H1 (cell line): ENCODE results near the gene CES4A. TPM values are rescaled to one million over a fixed set of nuclear protein-coding genes. Genes with fewer than 3 reads are reported as not detected.

Experiments
- CTCF ChIA-PET: fragments of 300-600 bp; sonication (Branson Sonifier 250); formaldehyde crosslinking; loops from one replicate; lab custom pipeline; 2021; ENCODE audit not compliant: partially characterized antibody; lab: Charles Lee
- POLR2A ChIA-PET: fragments of 300-600 bp; sonication (Branson Sonifier 250); formaldehyde crosslinking; loops from one replicate; lab custom pipeline; 2021; ENCODE audit warnings: inconsistent platforms; ENCODE audit not compliant: partially characterized antibody; lab: Charles Lee
- DNase-seq, 2 experiments: peaks; one replicate each; pipeline versions ENCODE4 v3.0.0 to v3.0.0-alpha.2; 2010 to 2022; ENCODE audit warnings: low spot score in 2 of 2, low read depth in 1 of 2, mixed read lengths in 1 of 2
- FAIRE-seq: peaks from 2 replicates; lab custom pipeline; 2011; peaks lifted over from hg19 to GRCh38; lab: Jason Lieb, UNC
- H2AFZ ChIP-seq: 2 replicates; pipeline ENCODE4 v1.8.1; 2012; ENCODE audit warnings: low read length, inconsistent platforms
- H2AK5ac ChIP-seq: 2 replicates; pipeline ENCODE4 v1.6.1; 2013; ENCODE audit warnings: low read depth, low read length
- H2BK120ac ChIP-seq: replicated peaks from 2 replicates; pipeline ENCODE3; 2013; ENCODE audit warnings: low read depth, low read length, inconsistent platforms
- H2BK12ac ChIP-seq: 2 replicates; pipeline ENCODE4 v1.6.1; 2013; ENCODE audit warnings: low read depth, low read length
- H2BK15ac ChIP-seq: 2 replicates; pipeline ENCODE4 v1.6.1; 2013; ENCODE audit warnings: low read length
- H2BK20ac ChIP-seq: 2 replicates; pipeline ENCODE4 v1.6.1; 2013; ENCODE audit warnings: low read length
- H2BK5ac ChIP-seq: 2 replicates; pipeline ENCODE4 v1.6.1; 2013; ENCODE audit warnings: low read depth, low read length
- H3K14ac ChIP-seq: 2 replicates; pipeline ENCODE4 v1.6.1; 2013; ENCODE audit warnings: inconsistent platforms; ENCODE audit not compliant: insufficient read length
- H3K18ac ChIP-seq: 2 replicates; pipeline ENCODE4 v1.6.1; 2013; ENCODE audit warnings: low read length; ENCODE audit errors: extremely low read depth
- H3K23ac ChIP-seq: 2 replicates; pipeline ENCODE4 v1.6.1; 2013; ENCODE audit warnings: inconsistent platforms; ENCODE audit not compliant: insufficient read length
- H3K23me2 ChIP-seq: 2 replicates; pipeline ENCODE4 v1.6.1; 2013; ENCODE audit warnings: low read depth, low read length
- H3K27ac ChIP-seq: 2 replicates; pipeline ENCODE4 v1.6.1; 2011; ENCODE audit warnings: low read depth, low read length, inconsistent platforms
- H3K27me3 ChIP-seq, 4 experiments: replicated peaks in 1 of 4; 1 replicate in 1 of 4; 2 replicates in 3 of 4; pipeline versions ENCODE4 v1.6.1 to v1.8.1; 2011 to 2013; ENCODE audit warnings: low read length in 3 of 4, mild to moderate bottlenecking in 3 of 4, inconsistent platforms in 2 of 4, mixed read lengths in 2 of 4, moderate library complexity in 1 of 4; ENCODE audit not compliant: control insufficient read depth in 3 of 4, insufficient read depth in 3 of 4; ENCODE audit errors: extremely low read depth in 1 of 4
- H3K36me3 ChIP-seq, 4 experiments: 2 replicates each; pipeline versions ENCODE4 v1.6.1 to v1.8.1; 2011 to 2013; ENCODE audit warnings: mild to moderate bottlenecking in 4 of 4, low read length in 3 of 4, moderate library complexity in 2 of 4, control low read depth in 1 of 4, inconsistent platforms in 1 of 4; ENCODE audit not compliant: insufficient read depth in 4 of 4, control insufficient read depth in 2 of 4
- H3K4ac ChIP-seq: replicated peaks from 2 replicates; pipeline ENCODE3; 2013; ENCODE audit warnings: low read length, low read depth, mixed read lengths, inconsistent platforms; ENCODE audit not compliant: insufficient read length
- H3K4me1 ChIP-seq, 4 experiments: replicated peaks in 1 of 4; 1 replicate in 1 of 4; 2 replicates in 3 of 4; pipeline versions ENCODE4 v1.6.1 to v1.8.1; 2011 to 2013; ENCODE audit warnings: low read length in 3 of 4, inconsistent platforms in 2 of 4, mixed read lengths in 1 of 4; ENCODE audit not compliant: insufficient read depth in 4 of 4, control insufficient read depth in 3 of 4
- H3K4me2 ChIP-seq, 2 experiments: 2 replicates each; pipeline versions ENCODE4 v1.6.1 to v1.8.1; 2011 to 2013; ENCODE audit warnings: low read depth in 2 of 2, low read length in 2 of 2, control low read depth in 1 of 2, inconsistent platforms in 1 of 2, mild to moderate bottlenecking in 1 of 2; ENCODE audit not compliant: insufficient read depth in 1 of 2
- H3K4me3 ChIP-seq, 4 experiments: fragments of 200-600, 300-600 bp in 1 of 4; sonication (generic), shearing (Covaris generic), sonication (Bioruptor Twin) in 1 of 4; 2 replicates each; pipeline versions ENCODE4 v1.5.1 to v1.8.1; 2011 to 2016; ENCODE audit warnings: low read length in 4 of 4, low read depth in 3 of 4, control low read depth in 2 of 4, inconsistent platforms in 2 of 4, mild to moderate bottlenecking in 2 of 4, mixed read lengths in 1 of 4, moderate library complexity in 1 of 4; ENCODE audit not compliant: insufficient read depth in 2 of 4; ENCODE audit errors: extremely low read depth in 1 of 4
- H3K56ac ChIP-seq: replicated peaks from 2 replicates; pipeline ENCODE3; 2013; ENCODE audit warnings: low read depth, mild to moderate bottlenecking, mixed read lengths, low read length, inconsistent platforms; ENCODE audit not compliant: insufficient read length
- H3K79me1 ChIP-seq: 2 replicates; pipeline ENCODE4 v1.6.1; 2013; ENCODE audit warnings: low read depth, low read length, control low read depth
- H3K79me2 ChIP-seq, 2 experiments: 2 replicates each; pipeline versions ENCODE4 v1.6.1 to v1.8.1; 2012 to 2013; ENCODE audit warnings: low read length in 2 of 2, mild to moderate bottlenecking in 2 of 2, inconsistent platforms in 1 of 2; ENCODE audit not compliant: insufficient read depth in 2 of 2, control insufficient read depth in 1 of 2
- H3K9ac ChIP-seq, 4 experiments: replicated peaks in 1 of 4; 1 replicate in 1 of 4; 2 replicates in 3 of 4; pipeline versions ENCODE4 v1.6.1 to v1.8.1; 2011 to 2013; ENCODE audit warnings: low read depth in 3 of 4, low read length in 3 of 4, control low read depth in 2 of 4, mild to moderate bottlenecking in 2 of 4, moderate library complexity in 2 of 4, inconsistent platforms in 1 of 4; ENCODE audit errors: extremely low read depth in 1 of 4
- H3K9me3 ChIP-seq, 2 experiments: 2 replicates each; pipeline versions ENCODE4 v1.6.1 to v1.8.1; 2012 to 2013; ENCODE audit warnings: mild to moderate bottlenecking in 2 of 2, moderate library complexity in 2 of 2, control low read depth in 1 of 2, inconsistent platforms in 1 of 2, low read depth in 1 of 2, low read length in 1 of 2, mixed read lengths in 1 of 2; ENCODE audit not compliant: insufficient read depth in 2 of 2
- H4K20me1 ChIP-seq, 2 experiments: replicated peaks in 1 of 2; 2 replicates each; pipeline versions ENCODE3 to v1.8.1; 2011 to 2013; ENCODE audit warnings: inconsistent platforms in 2 of 2, low read length in 2 of 2, mild to moderate bottlenecking in 1 of 2; ENCODE audit not compliant: insufficient read depth in 2 of 2, control insufficient read depth in 1 of 2
- H4K5ac ChIP-seq: 2 replicates; pipeline ENCODE4 v1.6.1; 2013; ENCODE audit warnings: low read length, low read depth, mixed read lengths, inconsistent platforms; ENCODE audit not compliant: insufficient read length
- H4K8ac ChIP-seq: 2 replicates; pipeline ENCODE4 v1.8.0; 2013; ENCODE audit warnings: mild to moderate bottlenecking, moderate library complexity, low read length, inconsistent platforms; ENCODE audit not compliant: insufficient read depth; ENCODE audit errors: extremely low read depth
- H4K91ac ChIP-seq: replicated peaks from 2 replicates; pipeline ENCODE3; 2013; ENCODE audit warnings: low read length, mixed read lengths, inconsistent platforms; ENCODE audit not compliant: insufficient read length
- CBX5 ChIP-seq: fragments of 300-800, 300-1000 bp; sonication (generic); IDR thresholded peaks from 2 replicates; pipeline ENCODE4 v1.7.1; 2016; ENCODE audit warnings: antibody characterized with exemption, low read length, low read depth
- CBX8 ChIP-seq: fragments of 300-800, 300-1000 bp; sonication (generic); IDR thresholded peaks from 2 replicates; pipeline ENCODE4 v1.7.1; 2016; ENCODE audit warnings: low read depth, low read length, borderline replicate concordance
- EGR1 ChIP-seq: IDR thresholded peaks from 2 replicates; pipeline ENCODE4 v1.6.1; 2011; ENCODE audit warnings: low read depth, low read length, borderline replicate concordance
- EZH2 ChIP-seq: fragments of 200-600 bp; sonication (generic); IDR thresholded peaks from 2 replicates; pipeline ENCODE4 v1.7.1; 2012; ENCODE audit warnings: low read depth, mild to moderate bottlenecking, moderate library complexity, low read length, inconsistent platforms; ENCODE audit not compliant: severe bottlenecking
- RAD21 ChIP-seq, 2 experiments: IDR thresholded peaks in 1 of 2; conservative IDR thresholded peaks in 1 of 2; 2 replicates each; pipeline ENCODE4 v1.6.1; 2011; ENCODE audit warnings: low read depth in 2 of 2, low read length in 2 of 2, improper control_type of control experiment in 1 of 2, inconsistent platforms in 1 of 2, mild to moderate bottlenecking in 1 of 2, moderate library complexity in 1 of 2
- RBBP5 ChIP-seq: IDR thresholded peaks from 2 replicates; pipeline ENCODE4 v1.7.1; 2012; ENCODE audit warnings: low read depth, mild to moderate bottlenecking, inconsistent platforms, low read length, moderate library complexity, borderline replicate concordance
- RFX5 ChIP-seq: IDR thresholded peaks from 2 replicates; pipeline ENCODE4 v1.6.1; 2011; ENCODE audit warnings: low read depth, low read length, improper control_type of control experiment, borderline replicate concordance
- SUZ12 ChIP-seq: fragments of 200-600 bp; sonication (generic); IDR thresholded peaks from 2 replicates; pipeline ENCODE4 v1.6.1; 2012; ENCODE audit warnings: mild to moderate bottlenecking, inconsistent platforms, low read length, moderate library complexity, mixed read lengths
- WGBS, 2 experiments: shearing (Covaris generic) in 1 of 2; methylation state at CpG; one replicate each; pipeline versions ENCODE4 v1.1.6 to v1.1.7; 2013 to 2015; ENCODE audit warnings: low lambda C conversion rate in 2 of 2, mixed read lengths in 2 of 2, inconsistent platforms in 1 of 2, low coverage in 1 of 2, missing lambda C conversion rate in 1 of 2; ENCODE audit not compliant: insufficient replicate concordance in 2 of 2, insufficient coverage in 1 of 2, insufficient read length in 1 of 2; ENCODE audit errors: extremely low coverage in 1 of 2, missing lambda C conversion rate in 1 of 2; 5-methylcytosine and 5-hydroxymethylcytosine counted together
- polyA plus RNA-seq, 7 experiments: library from polyadenylated mRNA; depleted of rRNA in 3 of 7; stranded (reverse) in 5 of 7; unstranded in 2 of 7; fragments of >200 nt in 5 of 7; fragments of 200-250 nt in 2 of 7; gene quantifications; 1 replicate in 5 of 7; 2 replicates in 1 of 7; 4 replicates in 1 of 7; pipeline versions ENCODE4 v1.2.1 to v1.2.3, GENCODE V29; 2011 to 2013; ENCODE audit warnings: missing spikeins in 2 of 7, mixed read lengths in 2 of 7
- total RNA-seq: library from RNA; stranded (reverse); fragmentation: NEBNext Ultra II Directional; extraction: Animal tissue kit (Norgen Biotek cat#: 25700); gene quantifications from 2 replicates; pipeline ENCODE4 v1.2.1, GENCODE V29; 2021

Gene CES4A
- total and polyA plus RNA-seq, 2 of the 8 experiments (the other 6 are each of a cell fraction or from before 2014, with no cell fraction given), result 0.93 to 1.5 TPM

DNA sequence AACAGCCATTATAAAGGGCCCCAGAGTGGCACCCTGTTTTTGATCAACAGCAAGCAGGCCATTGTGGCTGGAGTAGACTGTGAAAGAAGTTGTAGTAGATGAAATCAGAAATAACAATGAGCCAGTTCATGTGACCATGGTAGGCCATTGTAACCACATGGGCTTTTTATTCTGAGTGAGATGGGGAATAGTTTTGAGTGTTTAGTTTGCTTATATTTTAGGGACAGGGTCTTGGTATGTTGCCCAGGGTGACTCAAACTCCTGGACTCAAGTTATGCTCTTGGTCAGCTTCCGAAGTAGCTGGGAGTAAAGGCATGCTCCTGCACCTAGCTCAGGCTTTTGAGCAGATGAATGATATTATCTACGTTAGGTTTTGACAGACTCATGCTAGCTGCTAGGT is 52.5 kb downstream of the CES4A start:
- Histone ChIP-seq H3K9me3 (no peaks in the 10 kb centered on the region), H2BK5ac (no peak overlapping the region), H3K4me3 (no peak overlapping the region), H3K14ac (no peak overlapping the region), H4K91ac (no peak overlapping the region), H3K27ac (no peak overlapping the region), H3K56ac (no peak overlapping the region), H4K8ac (no peak overlapping the region), H3K23ac (no peak overlapping the region), H3K4ac (no peak overlapping the region), H2BK20ac (no peak overlapping the region), H2BK120ac (no peak overlapping the region), H3K23me2 (no peaks in the 10 kb centered on the region), H4K20me1 (peaks cover 3 to 5% of the 10 kb centered on the region in 2 experiments), H3K18ac (no peak overlapping the region), H3K9ac (no peak overlapping the region), H3K79me2 (peaks cover 0 to 14% of the 10 kb centered on the region in 2 experiments; a peak in 2 of 4 replicates), H3K4me1 (no peaks in the 10 kb centered on the region; a peak in 1 of 7 replicates), H3K4me2 (no peak overlapping the region), H3K36me3 (no peaks in the 10 kb centered on the region; a peak in 1 of 8 replicates), H2AFZ (no peak overlapping the region), H4K5ac (no peak overlapping the region), H3K27me3 (no peaks in the 10 kb centered on the region), H2AK5ac (no peak overlapping the region; the same call in 1 of the 2 replicates), H2BK12ac (no peak overlapping the region), H3K79me1 (no peaks in the 10 kb centered on the region; the same call in 1 of the 2 replicates), H2BK15ac (no peak overlapping the region)
- ChIA-PET POLR2A (interaction anchor here (1.2 to 2.2 kb wide), 2 partner anchors 9 to 10 kb away, joined by 3 to 4 read pairs; no protein-coding TSS in a partner anchor), CTCF (interaction anchor here (0.7 to 2.4 kb wide), 9 partner anchors 9 to 63 kb away, joined by 3 to 13 read pairs (median 3); no protein-coding TSS in a partner anchor)
- FAIRE-seq (no peak), DNase-seq (no peak)
- 87% methylated on average over 2 of the region's 2 CpGs; no CpG with 5 or more reads in 1 of the 2 experiments for WGBS, 2 experiments
- TF ChIP-seq RFX5 (no peak), CBX8 (no peak), EGR1 (no peak), CBX5 (no peak), EZH2 (no peak), RAD21 (IDR thresholded peaks at IDR 0.05 in 1 of 2, conservative IDR thresholded peaks at IDR 0.05 in 1 of 2; ENCODE audit: low read depth in 2 of 2, low read length in 2 of 2) (no peak), RBBP5 (no peak), SUZ12 (no peak)
